ENCODE measurements around the gene KLF12. TPM values are rescaled to one million over a fixed set of nuclear protein-coding genes. Genes with fewer than 3 reads are reported as not detected.

KLF12 gene
- total and polyA plus RNA-seq, 2 experiments from 2014 or later, result 6.4 to 7.7 TPM

DNA sequence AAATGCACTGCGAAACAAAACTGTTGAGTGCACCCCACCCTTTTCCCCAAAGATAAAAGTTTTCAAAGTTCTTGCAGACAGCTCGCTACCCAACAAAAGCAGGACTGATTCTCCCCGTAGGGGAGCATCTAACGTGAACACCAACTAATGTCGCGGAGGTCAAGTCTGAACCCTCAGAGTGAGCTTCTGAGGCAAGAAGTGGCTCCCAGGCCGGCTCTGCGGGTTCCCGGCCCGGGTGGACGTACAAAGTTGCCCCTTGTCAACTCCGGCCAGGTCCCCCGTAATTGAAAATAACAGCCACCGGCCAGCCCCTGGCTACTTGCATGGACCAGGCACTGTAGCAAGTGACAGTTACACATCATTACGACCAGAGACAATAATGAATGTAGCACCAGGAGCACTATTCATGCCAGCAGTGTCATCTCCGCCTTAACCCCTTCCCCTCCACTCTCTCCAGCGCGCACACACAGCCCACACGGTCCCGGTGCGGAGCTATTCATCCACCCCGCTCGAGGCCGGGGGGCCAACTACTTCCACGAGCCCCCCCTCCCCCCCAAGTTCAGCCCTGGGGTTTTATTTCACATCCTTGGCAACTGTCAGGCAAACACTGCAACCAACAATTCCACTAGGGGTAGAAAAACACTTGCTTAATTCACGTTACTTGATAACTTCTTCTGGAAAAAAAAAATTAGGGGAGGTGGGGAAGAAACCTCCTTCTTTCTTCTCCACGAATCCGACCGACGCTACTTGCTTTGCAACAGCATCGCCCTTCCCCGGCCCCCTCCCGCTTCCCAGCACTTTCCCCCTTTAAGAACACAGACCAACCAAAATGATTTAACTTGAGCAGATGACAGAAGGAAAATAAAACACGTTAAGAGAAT lies 1.2 kb downstream of the KLF12 start (continued):
- TF ChIP-seq ZNF331 (CRISPR knock-in tag; IDR thresholded peaks at IDR 0.05; ENCODE audit: low read depth) (no peak), NANOG (IDR thresholded peaks at IDR 0.05; ENCODE audit: borderline replicate concordance) (no peak), EZH2phosphoT487 (IDR thresholded peaks at IDR 0.05; ENCODE audit: unreplicated experiment) (no peak)
- TF ChIP-seq, protein P1, sequence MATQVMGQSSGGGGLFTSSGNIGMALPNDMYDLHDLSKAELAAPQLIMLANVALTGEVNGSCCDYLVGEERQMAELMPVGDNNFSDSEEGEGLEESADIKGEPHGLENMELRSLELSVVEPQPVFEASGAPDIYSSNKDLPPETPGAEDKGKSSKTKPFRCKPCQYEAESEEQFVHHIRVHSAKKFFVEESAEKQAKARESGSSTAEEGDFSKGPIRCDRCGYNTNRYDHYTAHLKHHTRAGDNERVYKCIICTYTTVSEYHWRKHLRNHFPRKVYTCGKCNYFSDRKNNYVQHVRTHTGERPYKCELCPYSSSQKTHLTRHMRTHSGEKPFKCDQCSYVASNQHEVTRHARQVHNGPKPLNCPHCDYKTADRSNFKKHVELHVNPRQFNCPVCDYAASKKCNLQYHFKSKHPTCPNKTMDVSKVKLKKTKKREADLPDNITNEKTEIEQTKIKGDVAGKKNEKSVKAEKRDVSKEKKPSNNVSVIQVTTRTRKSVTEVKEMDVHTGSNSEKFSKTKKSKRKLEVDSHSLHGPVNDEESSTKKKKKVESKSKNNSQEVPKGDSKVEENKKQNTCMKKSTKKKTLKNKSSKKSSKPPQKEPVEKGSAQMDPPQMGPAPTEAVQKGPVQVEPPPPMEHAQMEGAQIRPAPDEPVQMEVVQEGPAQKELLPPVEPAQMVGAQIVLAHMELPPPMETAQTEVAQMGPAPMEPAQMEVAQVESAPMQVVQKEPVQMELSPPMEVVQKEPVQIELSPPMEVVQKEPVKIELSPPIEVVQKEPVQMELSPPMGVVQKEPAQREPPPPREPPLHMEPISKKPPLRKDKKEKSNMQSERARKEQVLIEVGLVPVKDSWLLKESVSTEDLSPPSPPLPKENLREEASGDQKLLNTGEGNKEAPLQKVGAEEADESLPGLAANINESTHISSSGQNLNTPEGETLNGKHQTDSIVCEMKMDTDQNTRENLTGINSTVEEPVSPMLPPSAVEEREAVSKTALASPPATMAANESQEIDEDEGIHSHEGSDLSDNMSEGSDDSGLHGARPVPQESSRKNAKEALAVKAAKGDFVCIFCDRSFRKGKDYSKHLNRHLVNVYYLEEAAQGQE (IDR thresholded peaks at IDR 0.05; ENCODE audit: unreplicated experiment), result no peak

DNA sequence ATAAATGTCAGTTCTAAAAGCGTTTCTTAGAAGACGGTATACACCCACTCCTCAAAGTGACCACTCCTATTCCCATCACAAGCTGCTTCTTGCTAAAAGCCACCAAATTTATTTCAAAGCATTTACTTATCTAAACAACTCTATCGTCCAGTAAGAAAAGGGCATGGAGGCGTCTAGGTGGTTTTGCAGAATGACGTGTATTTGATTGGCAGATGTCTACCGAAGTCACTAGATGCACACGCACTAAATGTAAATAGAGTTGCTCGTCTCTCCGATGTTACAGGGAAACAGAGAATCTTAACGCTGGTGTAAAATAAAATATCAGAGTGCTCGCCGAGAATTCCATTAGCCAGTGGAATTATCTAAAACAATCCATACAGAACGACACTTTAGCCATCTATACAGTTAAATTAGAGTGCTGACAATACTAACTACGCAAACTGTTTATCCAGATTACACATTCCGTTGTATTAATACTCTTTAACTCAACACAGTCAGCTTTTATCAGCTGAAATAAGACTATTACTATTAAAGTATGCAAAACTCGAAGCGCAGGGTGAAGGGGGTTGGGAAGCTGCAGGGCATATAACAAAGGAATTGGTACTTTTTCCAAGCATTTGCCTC lies 1.9 kb downstream of the KLF12 start:
- TF ChIP-seq NANOG (IDR thresholded peaks at IDR 0.05; ENCODE audit: borderline replicate concordance) (no peak), CREB1 (CRISPR knock-in tag; IDR thresholded peaks at IDR 0.05; ENCODE audit: low read depth) (0 out of 2 replicates have a peak, but pooled peaks have one; percentile 20)
- TF ChIP-seq, protein P2, sequence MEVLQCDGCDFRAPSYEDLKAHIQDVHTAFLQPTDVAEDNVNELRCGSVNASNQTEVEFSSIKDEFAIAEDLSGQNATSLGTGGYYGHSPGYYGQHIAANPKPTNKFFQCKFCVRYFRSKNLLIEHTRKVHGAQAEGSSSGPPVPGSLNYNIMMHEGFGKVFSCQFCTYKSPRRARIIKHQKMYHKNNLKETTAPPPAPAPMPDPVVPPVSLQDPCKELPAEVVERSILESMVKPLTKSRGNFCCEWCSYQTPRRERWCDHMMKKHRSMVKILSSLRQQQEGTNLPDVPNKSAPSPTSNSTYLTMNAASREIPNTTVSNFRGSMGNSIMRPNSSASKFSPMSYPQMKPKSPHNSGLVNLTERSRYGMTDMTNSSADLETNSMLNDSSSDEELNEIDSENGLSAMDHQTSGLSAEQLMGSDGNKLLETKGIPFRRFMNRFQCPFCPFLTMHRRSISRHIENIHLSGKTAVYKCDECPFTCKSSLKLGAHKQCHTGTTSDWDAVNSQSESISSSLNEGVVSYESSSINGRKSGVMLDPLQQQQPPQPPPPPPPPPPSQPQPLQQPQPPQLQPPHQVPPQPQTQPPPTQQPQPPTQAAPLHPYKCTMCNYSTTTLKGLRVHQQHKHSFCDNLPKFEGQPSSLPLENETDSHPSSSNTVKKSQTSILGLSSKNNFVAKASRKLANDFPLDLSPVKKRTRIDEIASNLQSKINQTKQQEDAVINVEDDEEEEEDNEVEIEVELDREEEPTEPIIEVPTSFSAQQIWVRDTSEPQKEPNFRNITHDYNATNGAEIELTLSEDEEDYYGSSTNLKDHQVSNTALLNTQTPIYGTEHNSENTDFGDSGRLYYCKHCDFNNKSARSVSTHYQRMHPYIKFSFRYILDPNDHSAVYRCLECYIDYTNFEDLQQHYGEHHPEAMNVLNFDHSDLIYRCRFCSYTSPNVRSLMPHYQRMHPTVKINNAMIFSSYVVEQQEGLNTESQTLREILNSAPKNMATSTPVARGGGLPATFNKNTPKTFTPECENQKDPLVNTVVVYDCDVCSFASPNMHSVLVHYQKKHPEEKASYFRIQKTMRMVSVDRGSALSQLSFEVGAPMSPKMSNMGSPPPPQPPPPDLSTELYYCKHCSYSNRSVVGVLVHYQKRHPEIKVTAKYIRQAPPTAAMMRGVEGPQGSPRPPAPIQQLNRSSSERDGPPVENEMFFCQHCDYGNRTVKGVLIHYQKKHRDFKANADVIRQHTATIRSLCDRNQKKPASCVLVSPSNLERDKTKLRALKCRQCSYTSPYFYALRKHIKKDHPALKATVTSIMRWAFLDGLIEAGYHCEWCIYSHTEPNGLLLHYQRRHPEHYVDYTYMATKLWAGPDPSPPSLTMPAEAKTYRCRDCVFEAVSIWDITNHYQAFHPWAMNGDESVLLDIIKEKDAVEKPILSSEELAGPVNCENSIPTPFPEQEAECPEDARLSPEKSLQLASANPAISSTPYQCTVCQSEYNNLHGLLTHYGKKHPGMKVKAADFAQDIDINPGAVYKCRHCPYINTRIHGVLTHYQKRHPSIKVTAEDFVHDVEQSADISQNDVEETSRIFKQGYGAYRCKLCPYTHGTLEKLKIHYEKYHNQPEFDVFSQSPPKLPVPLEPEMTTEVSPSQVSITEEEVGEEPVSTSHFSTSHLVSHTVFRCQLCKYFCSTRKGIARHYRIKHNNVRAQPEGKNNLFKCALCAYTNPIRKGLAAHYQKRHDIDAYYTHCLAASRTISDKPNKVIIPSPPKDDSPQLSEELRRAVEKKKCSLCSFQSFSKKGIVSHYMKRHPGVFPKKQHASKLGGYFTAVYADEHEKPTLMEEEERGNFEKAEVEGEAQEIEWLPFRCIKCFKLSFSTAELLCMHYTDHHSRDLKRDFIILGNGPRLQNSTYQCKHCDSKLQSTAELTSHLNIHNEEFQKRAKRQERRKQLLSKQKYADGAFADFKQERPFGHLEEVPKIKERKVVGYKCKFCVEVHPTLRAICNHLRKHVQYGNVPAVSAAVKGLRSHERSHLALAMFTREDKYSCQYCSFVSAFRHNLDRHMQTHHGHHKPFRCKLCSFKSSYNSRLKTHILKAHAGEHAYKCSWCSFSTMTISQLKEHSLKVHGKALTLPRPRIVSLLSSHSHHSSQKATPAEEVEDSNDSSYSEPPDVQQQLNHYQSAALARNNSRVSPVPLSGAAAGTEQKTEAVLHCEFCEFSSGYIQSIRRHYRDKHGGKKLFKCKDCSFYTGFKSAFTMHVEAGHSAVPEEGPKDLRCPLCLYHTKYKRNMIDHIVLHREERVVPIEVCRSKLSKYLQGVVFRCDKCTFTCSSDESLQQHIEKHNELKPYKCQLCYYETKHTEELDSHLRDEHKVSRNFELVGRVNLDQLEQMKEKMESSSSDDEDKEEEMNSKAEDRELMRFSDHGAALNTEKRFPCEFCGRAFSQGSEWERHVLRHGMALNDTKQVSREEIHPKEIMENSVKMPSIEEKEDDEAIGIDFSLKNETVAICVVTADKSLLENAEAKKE (CRISPR knock-in tag; IDR thresholded peaks at IDR 0.05), result no peak
- ATAC-seq (no peak), DNase-seq (ENCODE audit: low spot score) (peak; percentile 21)
- Histone ChIP-seq H3K27ac (ENCODE audit: low read depth) (no peak overlapping the region), H3K4me2 (peak overlapping the region; percentile 93), H3K27me3 (ENCODE audit: insufficient read depth) (peaks cover 16% of the 10 kb centered on the region), H2AFZ (0 out of 2 replicates have a peak overlapping the region, but pooled peaks have one; percentile 66), H3K4me1 (ENCODE audit: insufficient read depth) (peaks cover 18% of the 10 kb centered on the region), H3K9me2 (ENCODE audit: insufficient read depth) (no peaks in the 10 kb centered on the region), H3K79me2 (replicated peaks; ENCODE audit: insufficient read depth) (peaks cover 54% of the 10 kb centered on the region), H3K4me3 (peak overlapping the region; percentile 95), H4K20me1 (replicated peaks; ENCODE audit: insufficient read depth) (0 out of 2 replicates have a peak, but pooled peaks cover 4% of the 10 kb centered on the region), H3K36me3 (ENCODE audit: insufficient read depth) (no peaks in the 10 kb centered on the region), H3F3A (replicated peaks; ENCODE audit: low read depth) (no peaks in the 10 kb centered on the region; the same call in 1 of the 2 replicates)
- H3K9me3 Mint-ChIP-seq, result no peaks in the 10 kb centered on the region
- peaks cover 5% of the 10 kb centered on the region for H3K27me3 Mint-ChIP-seq (ENCODE audit: insufficient read depth, low read depth, poor library complexity)
- no peak overlapping the region for H3K27ac Mint-ChIP-seq
- peaks cover 31% of the 10 kb centered on the region for H3K4me1 Mint-ChIP-seq
- no peaks in the 10 kb centered on the region for H3K36me3 Mint-ChIP-seq (ENCODE audit: low read depth)
- peak overlapping the region; percentile 97 for H3K4me3 Mint-ChIP-seq

Measured in GM23338 (cell line).